ENCODE measurements around the gene SART1.

Gene SART1

GRCh38 chr11:65919573-65920371, 41.8 kb upstream of the SART1 start:
- peak overlapping the region; percentile 71; the same call in 1 of the 2 replicates for H3K9ac ChIP-seq (ENCODE audit: low read depth, low read length)
- peaks cover 15% of the 10 kb centered on the region for H3K36me3 ChIP-seq (ENCODE audit: insufficient read depth, low read depth, low read length)
- H3K27ac ChIP-seq (ENCODE audit: low read length), result no peak overlapping the region
- peaks cover 6% of the 10 kb centered on the region; the same call in 1 of the 2 replicates for H3K4me1 ChIP-seq (ENCODE audit: insufficient read depth, low read length)
- no peaks in the 10 kb centered on the region for H3K9me3 ChIP-seq (ENCODE audit: insufficient read depth, low read depth, low read length)
- peak overlapping the region; percentile 81 for H3K4me3 ChIP-seq (ENCODE audit: low read length)
- H3K27me3 ChIP-seq (ENCODE audit: insufficient read depth, low read length), result no peaks in the 10 kb centered on the region

GRCh38 chr11:65920372-65920802, 41.1 kb upstream of the SART1 start:
- Histone ChIP-seq H3K27me3 (ENCODE audit: insufficient read depth, low read length) (no peaks in the 10 kb centered on the region), H3K36me3 (ENCODE audit: insufficient read depth, low read depth, low read length) (peaks cover 15% of the 10 kb centered on the region), H3K27ac (ENCODE audit: low read length) (no peak overlapping the region)

GRCh38 chr11:65921033-65921555, 40.4 kb upstream of the SART1 start:
- Histone ChIP-seq H3K4me3 (ENCODE audit: low read length) (no peak overlapping the region), H3K4me1 (ENCODE audit: insufficient read depth, low read length) (no peaks in the 10 kb centered on the region), H3K9ac (ENCODE audit: low read depth, low read length) (no peak overlapping the region), H3K36me3 (ENCODE audit: insufficient read depth, low read depth, low read length) (peaks cover 15% of the 10 kb centered on the region), H3K9me3 (ENCODE audit: insufficient read depth, low read depth, low read length) (no peaks in the 10 kb centered on the region), H3K27ac (ENCODE audit: low read length) (no peak overlapping the region), H3K27me3 (ENCODE audit: insufficient read depth, low read length) (no peaks in the 10 kb centered on the region)

More at GRCh38 chr11:65920372-65920802, 41.1 kb upstream of the SART1 start:
- peak overlapping the region; percentile 81 for H3K4me3 ChIP-seq (ENCODE audit: low read length)
- H3K9me3 ChIP-seq (ENCODE audit: insufficient read depth, low read depth, low read length), result no peaks in the 10 kb centered on the region
- H3K4me1 ChIP-seq (ENCODE audit: insufficient read depth, low read length), result peaks cover 2% of the 10 kb centered on the region; the same call in 1 of the 2 replicates
- H3K9ac ChIP-seq (ENCODE audit: low read depth, low read length), result peak overlapping the region; percentile 71; the same call in 1 of the 2 replicates

- Histone ChIP-seq H3K9ac (ENCODE audit: low read depth, low read length) (no peak overlapping the region), H3K27me3 (ENCODE audit: insufficient read depth, low read length) (no peaks in the 10 kb centered on the region), H3K27ac (ENCODE audit: low read length) (no peak overlapping the region), H3K36me3 (ENCODE audit: insufficient read depth, low read depth, low read length) (peaks cover 15% of the 10 kb centered on the region), H3K9me3 (ENCODE audit: insufficient read depth, low read depth, low read length) (no peaks in the 10 kb centered on the region), H3K4me3 (ENCODE audit: low read length) (no peak overlapping the region), H3K4me1 (ENCODE audit: insufficient read depth, low read length) (no peaks in the 10 kb centered on the region)
These were observed 39.7 kb upstream of the SART1 start for GRCh38 chr11:65921876-65922275.

GRCh38 chr11:65922565-65922964, 39.0 kb upstream of the SART1 start:
- H3K9me3 ChIP-seq (ENCODE audit: insufficient read depth, low read depth, low read length), result no peaks in the 10 kb centered on the region
- no peak overlapping the region for H3K27ac ChIP-seq (ENCODE audit: low read length)
- peaks cover 15% of the 10 kb centered on the region for H3K36me3 ChIP-seq (ENCODE audit: insufficient read depth, low read depth, low read length)
- no peak overlapping the region for H3K4me3 ChIP-seq (ENCODE audit: low read length)
- peaks cover 1% of the 10 kb centered on the region; the same call in 1 of the 2 replicates for H3K4me1 ChIP-seq (ENCODE audit: insufficient read depth, low read length)
- H3K9ac ChIP-seq (ENCODE audit: low read depth, low read length), result no peak overlapping the region
- no peaks in the 10 kb centered on the region for H3K27me3 ChIP-seq (ENCODE audit: insufficient read depth, low read length)

GRCh38 chr11:65925397-65925796, 36.1 kb upstream of the SART1 start:
- no peaks in the 10 kb centered on the region for H3K27me3 ChIP-seq (ENCODE audit: insufficient read depth, low read length)
- H3K27ac ChIP-seq (ENCODE audit: low read length), result no peak overlapping the region
- H3K36me3 ChIP-seq (ENCODE audit: insufficient read depth, low read depth, low read length), result peaks cover 15% of the 10 kb centered on the region
- no peaks in the 10 kb centered on the region for H3K9me3 ChIP-seq (ENCODE audit: insufficient read depth, low read depth, low read length)
- H3K4me1 ChIP-seq (ENCODE audit: insufficient read depth, low read length), result peaks cover 8% of the 10 kb centered on the region
- no peak overlapping the region for H3K9ac ChIP-seq (ENCODE audit: low read depth, low read length)
- H3K4me3 ChIP-seq (ENCODE audit: low read length), result no peak overlapping the region

GRCh38 chr11:65927904-65928397, 33.6 kb upstream of the SART1 start:
- H3K4me3 ChIP-seq (ENCODE audit: low read length), result no peak overlapping the region
- peaks cover 4% of the 10 kb centered on the region; the same call in 1 of the 2 replicates for H3K36me3 ChIP-seq (ENCODE audit: insufficient read depth, low read depth, low read length)
- no peak overlapping the region for H3K27ac ChIP-seq (ENCODE audit: low read length)
- H3K27me3 ChIP-seq (ENCODE audit: insufficient read depth, low read length), result no peaks in the 10 kb centered on the region
- peak overlapping the region; percentile 45; the same call in 1 of the 2 replicates for H3K9ac ChIP-seq (ENCODE audit: low read depth, low read length)
- peaks cover 8% of the 10 kb centered on the region for H3K4me1 ChIP-seq (ENCODE audit: insufficient read depth, low read length)
- no peaks in the 10 kb centered on the region for H3K9me3 ChIP-seq (ENCODE audit: insufficient read depth, low read depth, low read length)

GRCh38 chr11:65928667-65929066, 32.9 kb upstream of the SART1 start:
- no peaks in the 10 kb centered on the region for H3K27me3 ChIP-seq (ENCODE audit: insufficient read depth, low read length)
- H3K36me3 ChIP-seq (ENCODE audit: insufficient read depth, low read depth, low read length), result no peaks in the 10 kb centered on the region
- H3K9me3 ChIP-seq (ENCODE audit: insufficient read depth, low read depth, low read length), result no peaks in the 10 kb centered on the region
- H3K27ac ChIP-seq (ENCODE audit: low read length), result no peak overlapping the region
- H3K4me3 ChIP-seq (ENCODE audit: low read length), result no peak overlapping the region
- H3K9ac ChIP-seq (ENCODE audit: low read depth, low read length), result no peak overlapping the region
- H3K4me1 ChIP-seq (ENCODE audit: insufficient read depth, low read length), result peaks cover 8% of the 10 kb centered on the region

- H3K27ac ChIP-seq (ENCODE audit: low read length), result no peak overlapping the region
- H3K9ac ChIP-seq (ENCODE audit: low read depth, low read length), result no peak overlapping the region
- no peak overlapping the region for H3K4me3 ChIP-seq (ENCODE audit: low read length)
- H3K36me3 ChIP-seq (ENCODE audit: insufficient read depth, low read depth, low read length), result no peaks in the 10 kb centered on the region
- no peaks in the 10 kb centered on the region for H3K9me3 ChIP-seq (ENCODE audit: insufficient read depth, low read depth, low read length)
- no peaks in the 10 kb centered on the region for H3K27me3 ChIP-seq (ENCODE audit: insufficient read depth, low read length)
- peaks cover 8% of the 10 kb centered on the region for H3K4me1 ChIP-seq (ENCODE audit: insufficient read depth, low read length)
These were observed 29.6 kb upstream of the SART1 start for GRCh38 chr11:65931773-65932557.

GRCh38 chr11:65932558-65932919, 29.0 kb upstream of the SART1 start:
- no peaks in the 10 kb centered on the region for H3K36me3 ChIP-seq (ENCODE audit: insufficient read depth, low read depth, low read length)
- no peak overlapping the region for H3K9ac ChIP-seq (ENCODE audit: low read depth, low read length)
- peaks cover 7% of the 10 kb centered on the region for H3K4me1 ChIP-seq (ENCODE audit: insufficient read depth, low read length)
- no peaks in the 10 kb centered on the region for H3K9me3 ChIP-seq (ENCODE audit: insufficient read depth, low read depth, low read length)
- H3K4me3 ChIP-seq (ENCODE audit: low read length), result no peak overlapping the region
- H3K27me3 ChIP-seq (ENCODE audit: insufficient read depth, low read length), result 0 out of 2 replicates have a peak, but pooled peaks cover 2% of the 10 kb centered on the region
- H3K27ac ChIP-seq (ENCODE audit: low read length), result no peak overlapping the region

GRCh38 chr11:65934014-65934413, 27.5 kb upstream of the SART1 start:
- H3K9me3 ChIP-seq (ENCODE audit: insufficient read depth, low read depth, low read length), result no peaks in the 10 kb centered on the region
- 0 out of 2 replicates have a peak, but pooled peaks cover 4% of the 10 kb centered on the region for H3K27me3 ChIP-seq (ENCODE audit: insufficient read depth, low read length)
- H3K27ac ChIP-seq (ENCODE audit: low read length), result no peak overlapping the region
- H3K4me1 ChIP-seq (ENCODE audit: insufficient read depth, low read length), result no peaks in the 10 kb centered on the region; the same call in 1 of the 2 replicates
- H3K9ac ChIP-seq (ENCODE audit: low read depth, low read length), result no peak overlapping the region
- no peaks in the 10 kb centered on the region for H3K36me3 ChIP-seq (ENCODE audit: insufficient read depth, low read depth, low read length)
- H3K4me3 ChIP-seq (ENCODE audit: low read length), result no peak overlapping the region
